Mononuclear cell (primary cell): Measurements from ENCODE around the gene RWDD3. TPM values are rescaled to one million over a fixed set of nuclear protein-coding genes. Genes with fewer than 3 reads are reported as not detected.

ENCODE experiments used
- H3K27me3 ChIP-seq: 2 replicates; pipeline ENCODE4 v1.6.0; 2011; ENCODE audit warnings: low read length, control low read depth; ENCODE audit not compliant: insufficient read depth
- H3K4me1 ChIP-seq: 2 replicates; pipeline ENCODE4 v1.5.1; 2011; ENCODE audit warnings: mild to moderate bottlenecking, low read length, control low read depth; ENCODE audit not compliant: insufficient read depth
- H3K4me3 ChIP-seq: 2 replicates; pipeline ENCODE4 v1.5.1; 2011; ENCODE audit warnings: mild to moderate bottlenecking, low read length, moderate library complexity
- H3K9me3 ChIP-seq: 2 replicates; pipeline ENCODE4 v1.5.1; 2011; ENCODE audit warnings: low read depth, mild to moderate bottlenecking, control low read depth, low read length
- total RNA-seq: library from RNA; depleted of rRNA; stranded (reverse); fragments of >200 nt; gene quantifications from one replicate; pipeline ENCODE4 v1.2.3, GENCODE V29; 2012

Gene RWDD3
- total RNA-seq, 1 donor, result 13.7 TPM

DNA sequence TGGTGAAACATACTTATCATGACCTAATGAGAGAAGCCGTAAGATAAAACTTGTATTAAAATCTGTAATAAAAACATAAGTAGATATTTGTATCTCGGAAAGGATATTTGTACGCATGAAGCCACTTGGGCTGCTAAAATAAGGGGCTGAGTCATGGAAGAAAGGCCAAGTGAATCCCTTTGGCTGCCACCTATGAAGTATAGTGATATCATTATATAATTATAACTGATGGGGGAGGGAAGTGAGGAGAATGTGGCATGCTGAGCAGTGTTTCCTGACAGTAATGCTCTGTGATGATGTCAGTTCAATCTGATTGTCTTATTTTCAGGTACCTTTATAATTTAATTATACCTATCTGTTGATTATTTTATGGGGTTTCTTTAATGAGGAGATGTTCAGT, 13.6 kb downstream of the RWDD3 start:
- no peak overlapping the region for H3K4me3 ChIP-seq
- no peaks in the 10 kb centered on the region for H3K4me1 ChIP-seq
- H3K9me3 ChIP-seq, result no peaks in the 10 kb centered on the region
- no peaks in the 10 kb centered on the region for H3K27me3 ChIP-seq

DNA sequence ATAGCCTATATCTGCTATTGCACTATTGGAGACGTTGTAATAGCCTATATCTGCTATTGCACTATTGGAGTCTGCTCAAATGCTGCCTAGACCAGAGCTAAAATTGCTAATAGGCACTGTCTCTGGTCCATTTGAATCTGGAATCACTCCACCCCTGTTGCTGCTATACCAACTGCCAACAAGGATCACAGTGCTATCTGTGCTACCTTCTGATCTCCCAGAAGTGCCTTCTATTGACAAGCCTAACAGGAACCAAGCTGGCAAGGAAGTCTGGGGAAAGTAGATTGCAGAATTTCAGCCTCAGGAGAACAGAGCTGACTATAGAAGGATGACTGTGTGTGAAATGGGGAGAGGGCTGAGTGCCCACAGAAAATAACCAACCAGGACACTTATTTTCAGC, 15.9 kb downstream of the RWDD3 start:
- Histone ChIP-seq H3K27me3 (no peaks in the 10 kb centered on the region), H3K9me3 (no peaks in the 10 kb centered on the region), H3K4me3 (no peak overlapping the region)

GRCh38 chr1:95252422-95252821, 18.4 kb downstream of the RWDD3 start:
- no peaks in the 10 kb centered on the region for H3K9me3 ChIP-seq
- H3K27me3 ChIP-seq, result no peaks in the 10 kb centered on the region
- no peak overlapping the region for H3K4me3 ChIP-seq
- H3K4me1 ChIP-seq, result no peaks in the 10 kb centered on the region

More for the DNA sequence above, 15.9 kb downstream of the RWDD3 start:
- H3K4me1 ChIP-seq, result no peaks in the 10 kb centered on the region

GRCh38 chr1:95254959-95255358, 20.9 kb downstream of the RWDD3 start:
- H3K9me3 ChIP-seq, result no peaks in the 10 kb centered on the region
- no peaks in the 10 kb centered on the region for H3K4me1 ChIP-seq
- H3K27me3 ChIP-seq, result no peaks in the 10 kb centered on the region
- H3K4me3 ChIP-seq, result no peak overlapping the region

- Histone ChIP-seq H3K4me3 (no peak overlapping the region), H3K27me3 (no peaks in the 10 kb centered on the region), H3K4me1 (no peaks in the 10 kb centered on the region), H3K9me3 (no peaks in the 10 kb centered on the region)
These were observed 21.8 kb downstream of the RWDD3 start for GRCh38 chr1:95255826-95256225.

GRCh38 chr1:95257758-95258157, 23.7 kb downstream of the RWDD3 start:
- Histone ChIP-seq H3K4me1 (no peaks in the 10 kb centered on the region), H3K27me3 (no peaks in the 10 kb centered on the region), H3K9me3 (no peaks in the 10 kb centered on the region), H3K4me3 (no peak overlapping the region)

DNA sequence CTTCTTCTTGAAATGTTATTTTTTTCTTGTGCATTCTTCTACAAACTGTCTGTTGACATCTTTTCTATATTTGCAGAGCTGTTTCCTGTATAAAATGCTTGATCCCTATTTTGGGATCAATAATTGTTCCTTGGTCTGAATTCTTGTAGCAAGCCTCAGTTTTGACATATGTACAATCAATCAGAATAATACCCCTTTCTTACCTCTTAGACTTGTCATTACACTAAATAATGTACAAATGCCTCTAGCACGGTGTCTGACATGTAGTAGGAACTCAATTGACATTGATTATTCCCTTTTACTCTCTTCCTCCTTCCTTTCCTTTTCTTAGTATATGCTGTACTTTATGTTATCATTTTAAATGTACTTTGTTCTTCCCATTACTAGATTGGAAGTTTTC, 25.2 kb downstream of the RWDD3 start:
- Histone ChIP-seq H3K9me3 (no peaks in the 10 kb centered on the region), H3K27me3 (no peaks in the 10 kb centered on the region), H3K4me3 (no peak overlapping the region), H3K4me1 (no peaks in the 10 kb centered on the region)

DNA sequence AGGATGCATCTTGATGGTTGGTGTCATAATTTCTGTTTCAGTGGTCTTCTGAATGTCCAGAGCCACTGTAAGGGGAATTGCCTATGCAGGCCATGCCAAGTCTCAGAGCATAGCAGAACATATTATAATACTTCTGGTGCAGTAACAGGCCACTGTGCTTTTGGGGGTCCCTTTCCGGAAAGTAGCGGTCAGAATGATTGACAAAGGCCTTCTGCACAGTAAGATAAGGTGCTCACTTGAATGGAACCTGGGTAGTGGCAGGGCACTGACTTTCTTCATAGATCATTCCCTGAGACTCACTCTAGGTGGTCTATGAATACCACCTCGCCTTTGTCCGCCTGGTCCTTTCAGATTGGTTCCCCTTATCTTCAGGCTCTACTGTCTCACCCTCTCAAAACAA, 28.9 kb downstream of the RWDD3 start:
- Histone ChIP-seq H3K4me3 (no peak overlapping the region), H3K4me1 (no peaks in the 10 kb centered on the region), H3K27me3 (no peaks in the 10 kb centered on the region), H3K9me3 (no peaks in the 10 kb centered on the region)

- Histone ChIP-seq H3K9me3 (no peaks in the 10 kb centered on the region), H3K4me3 (no peak overlapping the region), H3K27me3 (no peaks in the 10 kb centered on the region), H3K4me1 (no peaks in the 10 kb centered on the region)
These were observed 29.4 kb downstream of the RWDD3 start for GRCh38 chr1:95263450-95263849.

- Histone ChIP-seq H3K4me3 (no peak overlapping the region), H3K4me1 (no peaks in the 10 kb centered on the region), H3K27me3 (peaks cover 6% of the 10 kb centered on the region), H3K9me3 (no peaks in the 10 kb centered on the region)
These were observed 31.1 kb downstream of the RWDD3 start for GRCh38 chr1:95265106-95265505.

GRCh38 chr1:95276429-95276828, 42.4 kb downstream of the RWDD3 start:
- Histone ChIP-seq H3K4me1 (no peaks in the 10 kb centered on the region), H3K27me3 (peaks cover 3% of the 10 kb centered on the region), H3K4me3 (no peak overlapping the region), H3K9me3 (peaks cover 5% of the 10 kb centered on the region)

GRCh38 chr1:95278173-95279006, 44.4 kb downstream of the RWDD3 start:
- H3K4me1 ChIP-seq, result no peaks in the 10 kb centered on the region
- H3K9me3 ChIP-seq, result no peaks in the 10 kb centered on the region
- H3K4me3 ChIP-seq, result no peak overlapping the region
- H3K27me3 ChIP-seq, result no peaks in the 10 kb centered on the region

GRCh38 chr1:95281781-95282517, 47.9 kb downstream of the RWDD3 start:
- no peak overlapping the region for H3K4me3 ChIP-seq
- no peaks in the 10 kb centered on the region for H3K4me1 ChIP-seq
- H3K27me3 ChIP-seq, result no peaks in the 10 kb centered on the region
- no peaks in the 10 kb centered on the region for H3K9me3 ChIP-seq

- Histone ChIP-seq H3K9me3 (no peaks in the 10 kb centered on the region), H3K4me1 (no peaks in the 10 kb centered on the region), H3K27me3 (no peaks in the 10 kb centered on the region), H3K4me3 (no peak overlapping the region)
These were observed 48.5 kb downstream of the RWDD3 start for GRCh38 chr1:95282518-95282895.

DNA sequence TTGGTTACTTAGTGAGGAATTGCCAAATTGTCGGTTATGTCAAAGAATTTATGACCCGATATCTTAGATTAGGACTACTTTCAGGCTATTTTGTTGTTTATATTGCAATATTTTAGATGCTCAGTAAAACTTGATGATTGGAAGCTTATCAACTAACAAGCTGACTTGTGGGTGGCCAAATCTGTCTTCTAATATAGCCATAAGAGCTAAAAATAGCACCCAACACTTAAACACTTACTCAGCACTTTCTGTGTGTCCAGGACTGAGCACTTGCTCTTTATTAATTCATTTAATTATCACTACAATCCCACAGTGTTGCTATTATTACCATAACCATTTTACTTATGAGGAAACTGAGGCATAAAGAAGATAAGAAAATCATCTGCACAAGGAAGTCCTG, 50.4 kb downstream of the RWDD3 start:
- H3K9me3 ChIP-seq, result no peaks in the 10 kb centered on the region
- no peaks in the 10 kb centered on the region for H3K4me1 ChIP-seq
- no peaks in the 10 kb centered on the region for H3K27me3 ChIP-seq
- no peak overlapping the region for H3K4me3 ChIP-seq

DNA sequence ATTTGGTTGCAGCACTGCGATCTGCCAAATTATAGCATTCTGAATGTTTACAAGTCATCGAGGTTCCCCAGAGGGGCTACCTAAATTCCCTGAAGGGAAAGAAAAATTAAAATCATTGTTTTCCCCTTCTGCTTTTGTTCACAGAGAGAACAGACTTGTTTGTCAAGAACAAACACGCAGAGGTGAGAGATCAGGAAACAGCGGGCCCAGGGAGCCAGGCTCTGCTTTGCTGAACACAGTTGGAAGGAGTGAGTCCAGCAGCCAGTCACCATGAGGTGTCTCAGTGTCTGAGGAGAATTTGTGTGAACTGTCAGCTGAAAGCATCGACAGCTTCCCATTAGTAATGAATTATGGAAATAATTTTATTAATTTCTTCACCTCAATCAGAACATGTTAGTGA, 52.5 kb downstream of the RWDD3 start:
- H3K27me3 ChIP-seq, result no peaks in the 10 kb centered on the region
- H3K4me1 ChIP-seq, result no peaks in the 10 kb centered on the region
- no peak overlapping the region for H3K4me3 ChIP-seq
- H3K9me3 ChIP-seq, result no peaks in the 10 kb centered on the region
